SK-MEL-5 (cell line): Measurements from ENCODE around the gene NXPH1. TPM values are rescaled to one million over a fixed set of nuclear protein-coding genes. Genes with fewer than 3 reads are reported as not detected.

Experiments
- DNase-seq: peaks from one replicate; pipeline ENCODE4 v3.0.0-alpha.2; 2016; ENCODE audit warnings: low read depth, low spot score
- in situ Hi-C: cut with HindIII; loops from 2 replicates; pipeline ENCODE4 v1.10.0; 2016; ENCODE audit warnings: low sequenced_read_pairs, high pct_unique_total_duplicates, low pct_unique_long_range_greater_than_20kb
- total RNA-seq: library from RNA; depleted of rRNA; stranded (reverse); fragments of >200 nt; shearing (Covaris generic); gene quantifications from 2 replicates; pipeline ENCODE4 v1.2.3, GENCODE V29; 2014

Gene NXPH1
- total RNA-seq, 1 experiment from 2014 or later, result not detected

DNA sequence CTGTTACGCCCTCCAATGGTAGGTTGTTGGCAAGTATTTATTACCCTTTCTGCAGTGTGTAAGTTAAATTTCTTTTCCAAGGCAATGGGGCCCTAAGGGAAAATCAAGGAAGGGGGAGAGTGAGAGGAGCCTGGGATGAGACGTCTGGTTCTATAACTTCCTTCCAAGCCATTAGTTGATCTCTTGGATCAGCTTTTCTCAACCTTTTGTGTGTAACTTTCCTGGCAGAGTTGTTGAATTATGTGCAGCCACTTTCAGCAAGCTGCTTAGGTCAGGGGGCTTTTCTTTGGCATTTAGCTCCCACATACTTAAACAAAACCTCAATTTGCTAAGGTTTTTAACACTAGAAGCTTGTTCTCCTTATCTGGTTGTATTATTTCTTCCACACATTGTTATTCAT lies 127.1 kb downstream of the NXPH1 start:
- in situ Hi-C loops, result no loop called here
- no peak for DNase-seq

DNA sequence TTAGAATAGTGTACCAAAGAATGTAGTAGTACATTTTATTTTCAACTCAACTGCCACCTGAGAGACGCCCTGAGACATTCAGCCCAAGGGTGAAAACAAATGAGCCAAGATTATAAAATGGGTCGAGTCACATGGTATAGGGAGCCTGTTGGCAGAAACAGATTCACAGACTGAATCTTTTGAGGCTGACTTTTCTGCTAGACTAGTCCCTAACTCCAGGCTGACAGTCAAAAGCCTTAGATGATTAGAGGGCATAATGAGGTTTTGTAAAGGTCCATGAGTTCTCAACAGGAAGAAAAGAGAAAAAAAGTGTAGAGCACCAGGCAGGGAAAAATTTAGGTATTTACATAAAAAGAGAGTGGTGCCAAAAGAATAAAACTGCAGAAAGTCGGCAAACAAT lies 128.0 kb downstream of the NXPH1 start:
- in situ Hi-C loops, result no loop called here
- DNase-seq, result no peak

DNA sequence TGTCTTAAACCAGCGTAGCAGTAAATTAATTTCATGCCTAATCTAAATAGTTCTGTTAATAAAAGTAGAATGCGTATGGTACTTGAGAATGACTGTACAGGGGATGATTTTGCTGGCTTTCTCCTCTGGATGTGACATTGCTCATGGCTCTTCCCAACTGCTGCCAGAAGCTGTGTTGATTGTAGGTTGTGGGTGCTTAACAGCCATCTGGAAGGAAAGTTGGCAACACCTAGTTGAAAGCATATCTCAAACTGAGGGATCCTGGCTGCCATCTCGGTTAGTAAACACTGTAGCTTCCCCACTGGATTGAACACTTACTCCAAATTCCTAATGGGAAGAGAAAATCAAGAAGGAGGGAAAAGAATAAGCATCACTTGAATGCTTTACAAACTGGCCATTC lies 130.9 kb downstream of the NXPH1 start:
- in situ Hi-C loops, result no loop called here
- no peak for DNase-seq

DNA sequence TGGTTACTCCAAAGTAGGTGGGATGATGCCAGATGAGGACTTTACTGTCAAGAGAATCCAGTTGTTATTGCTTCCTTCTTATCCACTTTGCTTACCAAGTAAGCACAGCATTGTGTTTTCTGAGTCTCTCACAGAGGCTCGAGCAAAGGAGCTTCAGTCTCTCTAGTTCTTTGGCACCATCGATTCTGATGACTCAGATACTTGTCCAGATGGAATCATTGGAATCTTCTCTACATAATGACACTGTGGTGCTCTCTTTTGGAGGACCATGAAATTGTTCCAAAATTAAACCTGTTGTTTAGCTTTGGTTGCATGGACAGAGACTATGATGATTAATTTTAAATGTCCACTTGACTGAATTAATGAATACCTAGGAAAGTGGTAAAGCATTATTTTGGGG lies 132.6 kb downstream of the NXPH1 start:
- in situ Hi-C loops, result no loop called here
- DNase-seq, result no peak

DNA sequence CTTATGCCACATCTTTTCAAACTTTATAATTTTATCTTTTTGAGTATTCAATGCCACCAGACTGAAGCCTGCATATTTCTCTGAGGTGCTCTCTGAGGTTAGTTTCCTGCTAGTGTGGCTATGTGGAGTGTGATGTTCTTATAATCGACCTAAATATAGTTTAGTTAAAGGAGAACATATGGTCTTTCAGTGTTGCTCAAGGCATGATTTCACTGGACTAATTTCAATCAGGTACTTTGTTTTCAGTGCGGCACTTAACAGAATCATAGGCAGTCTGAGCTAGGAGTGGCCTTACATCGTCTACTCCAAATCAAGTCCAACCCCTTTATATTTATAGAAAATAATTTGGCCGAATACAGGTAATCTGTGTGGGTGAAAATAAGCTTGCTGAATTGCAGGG lies 134.2 kb downstream of the NXPH1 start:
- in situ Hi-C loops, result no loop called here
- no peak for DNase-seq

DNA sequence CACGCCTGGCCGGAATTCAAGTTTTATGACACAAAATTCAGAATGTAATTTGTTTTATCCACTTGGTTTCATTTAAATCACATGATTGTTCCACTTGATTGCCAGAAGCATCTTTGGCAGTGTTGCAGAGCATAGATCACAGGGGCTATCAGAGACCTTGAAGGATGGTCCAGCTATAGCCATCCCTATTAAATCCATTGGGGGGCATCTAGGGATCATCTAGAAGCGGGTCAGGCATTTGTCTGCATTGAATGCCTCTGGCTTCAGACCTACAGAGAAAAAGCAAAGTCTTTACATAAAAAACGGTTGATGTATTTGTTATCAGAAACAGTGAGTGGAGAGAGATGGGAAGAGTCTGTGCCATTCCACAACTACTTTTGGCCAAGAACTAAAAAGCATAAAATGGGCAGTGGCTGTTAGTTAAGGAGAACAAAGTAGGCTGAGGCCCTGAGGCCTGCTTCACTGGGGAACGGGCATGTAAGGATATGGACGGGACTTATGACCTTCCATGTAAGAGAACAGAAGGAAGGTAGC lies 146.3 kb downstream of the NXPH1 start:
- no peak for DNase-seq
- in situ Hi-C loops, result no loop called here

DNA sequence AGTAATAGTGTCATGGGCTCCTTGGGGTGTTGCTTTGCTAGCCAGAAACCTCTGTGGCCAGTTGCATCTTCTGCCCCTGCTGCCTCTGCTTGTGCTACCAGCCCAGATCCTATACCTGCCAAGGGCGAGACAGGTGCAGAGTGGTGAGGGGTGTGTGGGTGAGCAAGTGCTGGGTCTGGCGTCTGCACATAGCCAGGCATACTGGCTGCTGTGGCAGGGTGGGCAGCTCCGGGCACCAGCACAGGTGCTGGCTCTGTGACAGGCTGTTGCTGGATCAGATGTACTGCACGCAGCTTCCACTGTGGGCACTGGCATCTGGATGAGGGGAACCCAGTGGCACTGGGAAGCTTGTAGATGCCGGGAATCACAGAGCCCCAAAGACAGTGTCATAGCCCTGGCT lies 148.4 kb downstream of the NXPH1 start:
- in situ Hi-C loops, result no loop called here
- DNase-seq, result no peak

DNA sequence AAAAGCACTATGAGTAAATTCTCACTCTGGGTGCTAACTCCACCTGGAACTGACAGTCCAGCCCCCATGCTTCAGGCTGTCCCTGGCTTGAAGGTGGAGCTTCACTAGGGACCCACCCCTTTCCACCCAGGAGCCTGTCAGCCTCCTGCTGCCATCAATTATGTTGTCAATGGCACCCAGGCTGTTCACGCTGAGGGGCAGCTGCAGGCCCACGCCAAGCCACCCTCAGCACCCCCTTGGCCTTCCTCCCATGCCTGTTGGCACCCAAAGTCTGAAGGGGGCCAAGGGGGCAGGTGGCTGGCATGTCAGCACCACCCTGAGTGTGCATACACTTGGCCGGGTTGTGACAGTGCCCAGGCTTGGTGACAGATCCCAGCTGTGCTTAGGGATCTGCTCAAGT lies 149.3 kb downstream of the NXPH1 start:
- in situ Hi-C loops, result no loop called here
- no peak for DNase-seq

DNA sequence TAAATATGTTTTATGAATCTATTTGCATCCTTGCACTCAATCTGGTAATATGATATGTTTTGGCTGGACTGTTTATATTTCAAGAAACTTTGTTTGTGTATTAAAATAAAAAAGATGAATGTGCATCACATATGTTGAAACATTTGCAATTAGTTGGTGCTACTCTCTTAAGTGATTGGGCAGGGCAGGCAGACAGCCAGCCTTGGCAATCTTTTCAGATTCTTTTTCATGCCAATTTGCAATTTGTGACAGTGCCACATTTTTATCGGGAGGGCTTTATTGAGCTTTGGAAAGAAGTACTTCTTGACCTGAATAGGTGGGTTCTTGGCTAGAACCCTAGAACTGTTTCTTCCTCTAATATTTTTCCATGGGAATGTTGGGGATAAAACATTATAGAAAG lies 152.2 kb downstream of the NXPH1 start:
- no peak for DNase-seq
- in situ Hi-C loops, result no loop called here

DNA sequence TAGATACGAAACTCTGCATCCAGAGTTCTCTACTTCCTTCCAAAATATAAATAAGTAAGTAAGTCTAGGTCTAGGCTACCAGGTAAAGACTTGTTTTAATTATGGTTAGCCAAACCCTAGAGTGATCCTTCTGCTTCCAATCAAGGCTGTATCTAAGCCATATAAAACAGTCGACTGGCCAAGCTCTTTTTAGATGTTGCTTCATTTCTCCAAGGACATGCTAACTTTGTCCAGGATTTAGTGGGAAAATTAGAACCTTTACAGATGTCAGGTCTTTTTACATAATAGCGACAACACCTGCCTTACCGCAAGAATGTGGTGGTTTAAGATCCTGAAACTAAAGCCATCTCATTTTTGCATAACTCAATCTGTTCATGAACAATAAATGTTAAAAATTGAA lies 156.8 kb downstream of the NXPH1 start:
- no peak for DNase-seq
- in situ Hi-C loops, result no loop called here

DNA sequence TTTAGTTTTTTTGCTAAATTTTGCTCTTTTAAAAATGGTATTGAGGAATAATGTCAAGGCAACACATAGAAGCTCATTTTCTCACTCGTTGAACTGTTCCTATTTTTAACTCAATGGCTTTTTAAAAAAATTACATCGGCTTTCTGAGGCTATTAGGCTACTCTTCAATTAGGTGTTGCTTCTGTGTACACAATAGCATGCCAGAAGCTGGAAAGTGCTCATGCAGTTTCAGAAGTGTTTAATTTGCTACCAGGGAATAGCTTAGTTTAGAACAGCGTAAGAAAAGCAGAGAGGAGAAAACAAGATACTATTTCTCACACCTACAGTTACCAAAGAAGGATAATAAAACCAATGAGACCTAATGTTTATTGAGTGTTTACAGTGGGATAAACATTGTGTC lies 157.4 kb downstream of the NXPH1 start:
- in situ Hi-C loops, result no loop called here
- DNase-seq, result no peak

DNA sequence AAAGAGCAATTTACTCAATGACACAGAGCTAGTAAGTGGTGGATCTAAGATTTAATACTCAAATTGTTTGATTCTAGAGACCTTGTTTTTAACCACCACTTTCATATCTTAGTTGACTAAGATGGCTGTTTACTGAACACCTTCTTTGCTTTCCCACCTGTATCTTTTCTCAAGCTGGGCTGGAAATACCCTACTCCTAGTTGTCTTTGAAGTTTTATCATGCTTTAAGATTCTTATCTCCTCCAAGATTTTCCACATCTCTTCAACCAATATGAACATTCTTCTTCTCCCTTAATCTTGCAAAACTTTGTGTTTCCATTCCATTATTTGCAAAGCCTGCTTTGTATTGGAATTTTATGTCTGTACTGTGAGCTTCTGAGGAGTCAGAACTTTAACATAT lies 157.9 kb downstream of the NXPH1 start:
- DNase-seq, result no peak
- in situ Hi-C loops, result no loop called here

DNA sequence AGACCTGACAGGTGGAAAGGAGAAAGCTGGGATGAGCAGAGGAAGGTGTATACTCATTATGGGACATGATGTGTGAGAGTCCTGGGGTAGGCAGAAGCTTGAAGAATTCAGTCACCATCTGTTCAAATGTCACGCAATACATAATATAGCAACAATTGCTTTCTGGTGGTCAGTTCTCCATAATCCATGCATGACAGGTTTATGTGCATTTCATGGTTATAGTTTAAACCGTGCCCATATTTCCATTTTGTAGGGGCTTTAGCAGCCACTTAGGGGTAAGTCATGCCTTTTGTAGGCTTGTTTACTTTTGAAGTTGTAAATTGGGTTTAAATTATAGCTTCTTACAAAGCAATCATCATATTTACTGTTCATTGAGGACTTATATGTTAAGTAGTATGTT lies 158.8 kb downstream of the NXPH1 start:
- DNase-seq, result no peak
- in situ Hi-C loops, result no loop called here

DNA sequence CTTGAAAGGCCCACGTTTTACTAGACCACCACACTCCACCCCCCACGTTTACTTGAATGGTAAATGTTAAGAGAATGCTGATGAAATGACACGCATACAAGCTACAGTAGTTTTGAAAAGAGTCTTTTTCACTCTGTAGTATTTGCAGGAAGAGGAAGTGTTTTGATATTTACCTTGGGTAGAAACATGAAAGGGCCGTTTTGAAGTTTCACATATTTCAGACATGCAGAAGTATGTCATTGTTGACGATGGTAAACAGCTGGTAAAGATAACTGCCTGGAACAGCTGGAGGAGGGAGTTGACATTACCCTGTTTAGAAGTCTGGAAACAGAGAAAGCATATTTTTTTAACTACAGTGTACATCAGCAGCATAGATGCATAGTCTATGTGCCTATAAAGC lies 160.7 kb downstream of the NXPH1 start:
- no peak for DNase-seq
- in situ Hi-C loops, result no loop called here

DNA sequence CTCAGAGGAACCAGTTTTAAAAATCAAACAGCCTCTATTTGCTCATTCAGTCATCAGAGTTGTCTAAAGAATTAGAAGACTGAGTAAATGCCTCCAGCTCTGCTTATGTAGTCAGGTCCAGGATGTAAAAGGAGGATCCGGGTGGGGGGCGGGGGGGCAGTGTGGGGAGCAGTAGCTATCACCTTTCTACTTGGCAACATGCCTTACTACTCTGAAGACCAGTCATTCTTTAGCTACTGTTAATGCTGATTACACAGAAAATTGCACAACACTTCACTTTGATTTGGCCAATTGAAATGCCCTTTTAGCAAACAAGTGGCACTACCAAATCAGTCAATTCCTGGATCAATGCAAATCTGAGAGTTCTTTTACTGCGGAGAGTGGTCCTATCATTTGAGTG lies 164.2 kb downstream of the NXPH1 start:
- in situ Hi-C loops, result no loop called here
- DNase-seq, result no peak

DNA sequence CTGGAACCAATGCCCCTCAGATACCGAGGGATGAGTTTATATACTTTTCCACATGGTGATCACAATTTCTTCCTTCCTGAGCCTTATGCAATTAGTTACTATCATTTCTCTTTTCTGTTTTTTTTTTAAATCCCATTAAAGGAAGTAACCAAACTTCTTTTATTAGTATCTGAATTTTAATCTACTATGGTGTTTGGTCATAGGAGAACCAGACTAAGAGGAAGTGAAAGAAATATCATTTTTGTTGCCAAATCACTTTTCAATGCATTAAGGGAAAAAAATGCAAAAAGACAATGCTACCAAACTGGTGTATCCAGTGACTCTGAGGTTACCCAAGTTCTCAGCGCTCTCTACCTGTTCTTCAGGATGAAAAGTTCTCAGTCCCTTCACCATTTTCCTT lies 167.7 kb downstream of the NXPH1 start:
- in situ Hi-C loops, result no loop called here
- DNase-seq, result no peak

DNA sequence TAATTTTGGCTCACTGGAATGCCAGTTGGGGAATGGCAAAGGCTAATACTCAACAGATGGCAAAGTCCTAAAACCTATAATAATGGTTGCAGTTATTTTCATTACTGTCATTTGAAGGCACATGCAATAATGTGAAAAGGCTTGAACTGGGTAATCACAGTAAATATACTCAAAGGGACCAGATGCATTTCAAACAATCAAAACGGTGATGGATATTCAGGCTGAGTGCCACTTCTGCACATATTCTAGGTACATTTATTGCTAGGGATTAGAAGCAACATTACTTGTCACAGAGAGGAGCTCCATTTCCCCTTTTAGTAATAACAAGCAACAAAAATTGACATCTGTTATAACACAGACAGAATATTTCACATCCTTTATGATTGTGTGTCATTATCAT lies 171.8 kb downstream of the NXPH1 start:
- in situ Hi-C loops, result no loop called here
- no peak for DNase-seq

DNA sequence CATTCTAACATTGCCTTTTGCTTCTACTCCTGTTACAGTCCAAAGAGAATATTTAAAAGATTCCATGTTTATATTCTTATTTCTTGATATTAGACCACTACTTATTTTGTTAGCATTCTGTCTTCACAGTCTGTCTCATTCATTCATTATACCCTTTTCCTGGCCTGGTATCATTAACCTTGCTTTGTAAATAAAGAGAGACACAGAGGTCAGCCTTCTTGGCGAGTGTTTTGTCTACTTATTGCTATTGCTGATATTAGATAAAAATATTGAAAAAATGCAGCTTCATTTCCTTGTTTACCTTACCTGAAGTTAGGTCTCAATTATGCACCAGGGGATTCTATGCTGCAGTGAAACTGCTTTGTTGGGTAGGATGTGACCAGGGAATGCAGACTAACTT lies 179.2 kb downstream of the NXPH1 start:
- in situ Hi-C loops, result no loop called here

DNA sequence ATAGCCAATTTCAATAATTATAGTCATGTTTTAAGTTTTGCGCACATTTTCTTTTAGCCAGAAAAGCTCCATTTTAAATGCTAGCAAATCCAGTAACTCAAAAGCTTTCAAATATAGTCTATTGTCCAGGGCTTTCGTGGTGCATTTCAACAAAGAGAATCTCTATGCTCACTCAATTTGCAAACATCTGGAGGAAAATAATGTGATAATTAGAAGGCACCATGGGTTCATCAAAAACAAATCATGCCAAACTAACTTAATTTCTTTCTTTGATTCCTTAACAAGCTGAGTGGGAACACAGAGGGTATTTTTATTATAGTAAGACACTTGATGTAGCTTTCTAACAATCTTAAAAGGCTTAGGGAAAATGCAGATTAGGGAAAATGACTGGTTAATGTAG lies 179.8 kb downstream of the NXPH1 start:
- in situ Hi-C loops, result no loop called here
- no peak for DNase-seq

More for the DNA sequence above, 179.2 kb downstream of the NXPH1 start:
- no peak for DNase-seq

DNA sequence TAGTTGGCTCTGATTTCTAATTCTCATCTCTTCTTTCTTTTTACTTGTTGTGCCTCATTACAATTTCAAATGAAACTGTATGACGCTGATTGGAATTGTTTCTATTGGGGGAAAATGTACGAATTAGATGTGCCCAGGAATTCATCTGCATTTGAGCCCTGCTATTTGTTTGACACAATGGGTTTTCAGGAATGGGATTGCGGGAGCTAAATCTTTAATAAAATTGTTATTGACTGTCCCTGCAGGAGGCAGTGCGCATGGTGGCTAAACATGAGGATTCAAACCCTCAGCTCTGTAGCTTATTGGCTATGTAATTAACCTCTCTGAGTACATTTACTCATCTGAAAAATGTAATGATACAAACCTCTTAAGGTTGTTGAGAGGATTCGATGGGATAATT lies 181.6 kb downstream of the NXPH1 start:
- DNase-seq, result no peak
- in situ Hi-C loops, result no loop called here
